Kidney tubule cell (primary cell): Measurements from ENCODE around the gene SEMA3A.
A peak's percentile ranks its signal among the peaks of the same experiment; 100 is the strongest.
"Not testable (repeated sequence)": the region's sequence is repeated elsewhere in the genome, so short reads cannot be mapped to it uniquely, and the experiment has no call there.

Experiments used
- DNase-seq: peaks from one replicate; pipeline ENCODE4 v3.0.0-alpha.2; 2018; ENCODE audit warnings: low spot score

The SEMA3A gene

DNA sequence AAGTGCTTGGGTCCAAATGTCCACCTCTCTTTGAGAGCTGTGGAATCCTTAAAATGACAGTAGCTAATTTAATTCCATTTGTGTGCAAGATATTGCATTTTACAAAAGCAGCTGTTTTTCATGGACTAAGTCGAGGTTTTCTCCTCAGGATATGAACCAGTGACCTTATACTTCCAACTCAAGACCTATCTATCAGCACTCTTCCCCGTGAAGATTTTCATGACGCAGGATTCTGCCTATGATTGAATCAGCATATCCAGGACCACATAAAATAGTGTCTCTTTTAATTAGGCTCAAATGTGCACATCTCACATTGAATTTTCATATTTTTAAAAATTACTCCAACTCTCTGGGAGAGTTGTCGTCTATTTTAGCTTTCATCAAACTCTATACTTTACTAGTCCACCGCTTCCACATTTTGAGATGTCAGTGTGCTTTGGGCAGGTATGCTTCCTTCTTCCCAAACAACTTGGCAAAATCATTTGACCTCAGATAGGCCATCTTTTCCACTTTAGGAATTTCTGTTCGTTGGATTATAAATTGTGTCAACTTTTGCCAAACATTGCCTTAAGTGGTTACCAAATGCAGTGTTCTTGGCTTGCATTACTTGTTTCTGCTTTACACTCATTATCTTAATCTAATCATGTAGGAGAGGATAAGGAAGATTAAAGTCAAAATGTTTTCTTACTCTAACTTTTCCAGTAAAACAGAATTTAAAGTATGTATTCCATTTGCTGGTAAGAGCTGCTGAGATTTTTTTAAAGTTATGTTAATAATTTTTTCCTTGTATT is 39.4 kb downstream of the SEMA3A start:
- DNase-seq, result no peak

DNA sequence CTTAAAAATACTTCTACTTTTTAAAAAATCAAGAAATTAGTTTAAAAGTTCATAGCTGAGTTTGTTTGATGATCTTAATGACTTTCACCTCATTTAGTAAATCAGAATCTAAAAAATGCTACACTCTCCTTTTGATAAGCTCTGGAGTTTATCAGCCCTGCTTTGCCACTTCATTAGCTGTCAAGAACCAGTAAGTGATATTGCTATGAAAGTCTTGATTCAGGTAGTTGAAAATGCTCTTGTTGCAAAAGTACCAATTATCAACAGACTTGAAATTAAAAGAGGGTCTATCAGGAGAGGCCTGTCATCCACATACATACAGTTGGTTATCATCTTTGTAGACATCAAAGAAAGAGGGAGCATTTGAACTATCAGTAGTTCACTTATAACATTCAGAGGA is 41.6 kb downstream of the SEMA3A start:
- DNase-seq, result no peak

DNA sequence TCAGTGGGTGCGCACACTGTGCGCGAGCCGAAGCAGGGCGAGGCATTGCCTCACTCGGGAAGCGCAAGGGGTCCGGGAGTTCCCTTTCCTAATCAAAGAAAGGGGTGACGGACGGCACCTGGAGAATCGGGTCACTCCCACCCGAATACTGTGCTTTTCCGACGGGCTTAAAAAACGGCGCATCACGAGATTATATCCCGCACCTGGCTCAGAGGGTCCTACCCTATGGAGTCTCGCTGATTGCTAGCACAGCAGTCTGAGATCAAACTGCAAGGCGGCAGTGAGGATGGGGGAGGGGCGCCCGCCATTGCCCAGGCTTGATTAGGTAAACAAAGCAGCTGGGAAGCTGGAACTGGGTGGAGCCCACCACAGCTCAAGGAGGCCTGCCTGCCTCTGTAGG is 44.2 kb downstream of the SEMA3A start:
- not testable (repeated sequence) for DNase-seq

DNA sequence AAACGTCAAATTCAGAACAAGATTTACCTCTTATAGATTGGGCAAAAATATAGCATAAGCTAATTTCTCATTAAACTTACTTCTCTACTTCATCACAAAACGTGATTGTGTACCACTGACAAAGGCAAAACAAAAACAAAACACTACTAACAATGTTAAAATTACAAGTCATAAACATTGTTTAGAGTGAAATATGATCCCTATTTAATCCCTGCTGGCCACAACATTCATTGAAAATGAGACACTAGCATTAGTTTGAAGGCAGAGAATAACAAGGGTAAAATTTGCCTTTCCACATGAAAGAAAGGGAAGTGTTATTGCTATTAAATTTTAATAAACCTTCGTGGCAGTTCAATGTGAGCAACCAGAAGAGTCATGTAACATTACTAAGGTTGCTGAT is 45.0 kb downstream of the SEMA3A start:
- no peak for DNase-seq

DNA sequence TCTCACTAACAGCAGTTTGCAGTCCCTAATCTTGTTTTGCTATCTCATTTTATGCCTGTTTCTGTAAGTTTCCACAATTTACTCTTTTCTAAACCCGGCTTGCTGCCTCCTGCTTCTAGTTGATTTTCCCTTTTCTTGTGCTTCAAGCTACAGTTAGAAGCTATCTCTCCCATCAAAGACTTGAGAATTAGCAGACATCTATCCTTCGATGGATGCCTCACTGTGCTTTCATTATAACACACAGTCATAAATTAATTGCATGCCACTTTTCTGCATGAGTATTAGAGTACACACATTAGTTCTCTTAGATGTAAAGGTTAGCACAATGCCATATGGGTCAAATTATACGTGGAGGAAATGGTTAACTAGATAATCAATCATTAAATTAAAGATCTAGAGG is 48.7 kb downstream of the SEMA3A start:
- DNase-seq, result no peak

DNA sequence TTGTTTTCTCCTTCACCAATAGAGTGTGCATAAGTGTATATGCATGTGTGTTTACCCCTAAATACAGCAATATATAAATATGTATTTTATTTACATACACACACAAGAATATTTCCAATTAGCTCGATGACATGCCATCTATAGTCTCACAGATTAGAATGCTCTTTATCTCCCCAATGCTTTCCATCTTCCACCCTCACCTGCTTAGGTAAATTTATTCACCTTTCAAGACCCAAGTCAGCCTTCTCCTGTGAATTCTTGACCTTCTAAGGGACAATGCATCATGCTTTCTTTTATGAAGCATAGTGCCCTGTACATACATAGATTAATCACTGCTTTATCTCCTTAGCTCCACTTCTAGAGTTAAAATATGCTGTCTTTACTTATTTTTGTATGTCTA is 49.7 kb downstream of the SEMA3A start:
- no peak for DNase-seq

DNA sequence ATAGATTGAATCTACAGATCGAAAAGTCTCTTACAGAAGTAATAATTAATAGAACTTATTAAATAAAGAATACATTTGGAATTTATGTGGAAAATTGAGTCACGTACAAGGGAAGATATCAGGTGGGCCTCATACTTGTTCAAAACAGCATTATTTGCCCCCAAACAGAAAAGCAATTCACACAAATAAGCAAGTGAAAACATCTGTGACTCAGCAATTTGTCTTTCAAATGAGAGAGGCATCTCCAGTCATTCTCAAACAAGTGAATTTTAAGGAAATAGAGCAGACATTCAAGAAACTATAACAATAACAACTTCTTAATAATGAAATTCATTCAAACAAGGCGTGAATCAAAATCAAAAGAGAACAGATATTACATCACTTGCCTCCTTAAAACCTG is 50.1 kb downstream of the SEMA3A start:
- no peak for DNase-seq

DNA sequence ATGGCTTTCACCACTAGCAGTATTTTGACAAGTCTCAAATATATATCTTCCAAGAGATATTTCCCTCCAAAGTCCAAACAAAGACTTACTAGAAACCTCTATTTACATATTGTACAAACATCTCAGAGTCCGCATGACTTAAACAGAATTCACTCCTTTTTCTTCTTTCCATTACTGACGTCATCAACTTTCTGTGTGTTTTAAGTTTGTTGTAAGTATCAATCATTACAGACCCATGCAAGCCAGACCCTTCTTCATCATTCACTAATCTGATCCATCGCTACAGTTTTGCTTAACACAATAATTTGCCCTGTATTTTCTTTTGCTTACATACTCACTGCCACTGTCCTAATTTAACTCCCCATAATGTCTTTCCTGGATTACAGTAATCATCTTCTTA is 51.9 kb downstream of the SEMA3A start:
- DNase-seq, result no peak

DNA sequence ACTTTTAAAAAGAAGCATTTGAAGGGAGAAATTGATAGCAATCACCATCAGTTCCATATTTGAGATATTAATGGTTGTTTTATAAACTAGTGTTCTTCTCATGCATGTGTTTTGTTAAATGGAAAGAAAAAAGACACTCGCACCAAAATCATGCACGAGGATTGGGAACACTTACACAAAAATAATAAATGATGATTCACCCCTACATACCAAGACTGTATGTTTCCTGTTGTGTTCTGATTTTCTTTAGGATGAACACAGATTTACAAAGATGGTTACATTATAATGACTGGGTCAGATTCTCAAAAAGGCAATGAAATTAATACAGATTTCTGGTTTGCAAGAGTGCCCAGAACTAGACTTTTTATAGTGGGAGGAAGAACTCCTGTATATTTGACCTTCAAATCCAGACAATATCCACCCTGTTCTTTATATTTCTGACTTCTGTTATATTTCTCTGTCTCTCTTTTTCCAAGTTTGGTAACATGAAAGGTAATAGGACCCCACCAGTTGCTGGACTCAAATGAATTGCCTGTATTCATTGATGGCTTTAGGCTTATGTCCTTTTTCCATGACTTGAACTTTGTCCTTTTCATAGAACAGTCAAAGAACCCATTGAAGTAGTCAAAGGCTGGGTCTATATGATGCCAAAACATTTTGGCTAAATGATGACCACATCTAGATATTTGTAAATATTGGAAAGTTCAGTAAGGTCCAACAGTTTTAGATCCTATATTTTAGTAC is 54.4 kb downstream of the SEMA3A start:
- DNase-seq, result no peak

DNA sequence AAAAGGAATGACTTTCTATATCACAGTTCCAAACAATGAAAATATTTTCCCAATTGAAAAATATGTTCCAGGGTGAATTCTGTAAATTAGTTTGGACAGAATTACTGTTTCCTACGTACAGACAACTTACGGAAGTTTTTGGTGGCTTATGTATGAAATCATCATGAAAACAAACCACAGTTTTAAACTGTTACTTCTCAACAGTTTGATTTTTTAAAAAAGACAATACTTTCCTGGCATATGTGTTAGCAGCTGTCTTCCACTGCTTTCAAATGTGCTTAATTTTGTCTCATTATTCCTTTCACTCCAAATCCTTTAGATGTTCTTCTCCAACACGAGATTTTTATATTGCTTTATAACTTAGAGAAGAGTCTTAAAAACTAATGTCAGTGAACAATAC is 56.2 kb downstream of the SEMA3A start:
- no peak for DNase-seq

DNA sequence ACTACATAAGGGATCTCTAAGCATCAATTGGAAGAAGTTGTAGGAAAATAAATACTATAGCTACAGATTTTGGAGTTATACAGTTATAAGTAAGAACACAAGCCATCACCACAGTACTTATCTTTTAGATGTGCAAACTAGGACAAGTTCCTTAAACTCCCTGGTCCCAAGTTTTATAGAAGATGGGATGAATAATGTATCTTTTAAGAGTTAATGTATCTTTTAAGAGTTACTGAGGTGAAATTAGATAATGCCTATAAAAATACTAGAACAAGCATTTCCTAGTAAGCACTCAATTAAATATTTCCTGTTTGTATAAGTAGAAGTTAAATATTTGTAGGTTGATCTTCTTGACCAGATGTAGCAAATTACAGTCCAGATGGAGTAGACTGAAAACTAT is 56.8 kb downstream of the SEMA3A start:
- DNase-seq, result no peak

DNA sequence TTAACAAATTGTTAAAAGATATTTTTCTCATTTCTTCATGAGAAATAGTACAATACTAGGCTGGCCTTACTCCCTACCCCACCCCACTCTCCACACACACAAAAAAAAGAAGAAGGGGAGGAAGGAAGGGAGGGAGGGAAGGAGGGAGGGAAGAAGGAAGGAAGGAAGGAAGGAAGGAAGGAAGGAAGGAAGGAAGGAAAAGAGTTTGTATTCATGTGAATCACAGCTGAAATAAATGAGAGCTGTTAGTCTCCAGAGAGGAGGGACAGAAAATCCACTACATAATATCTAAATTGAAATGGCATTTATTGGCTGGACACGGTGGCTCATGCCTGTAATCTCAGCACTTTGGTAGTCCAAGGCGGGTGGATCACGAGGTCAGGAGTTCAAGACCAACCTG is 57.8 kb downstream of the SEMA3A start:
- no peak for DNase-seq

DNA sequence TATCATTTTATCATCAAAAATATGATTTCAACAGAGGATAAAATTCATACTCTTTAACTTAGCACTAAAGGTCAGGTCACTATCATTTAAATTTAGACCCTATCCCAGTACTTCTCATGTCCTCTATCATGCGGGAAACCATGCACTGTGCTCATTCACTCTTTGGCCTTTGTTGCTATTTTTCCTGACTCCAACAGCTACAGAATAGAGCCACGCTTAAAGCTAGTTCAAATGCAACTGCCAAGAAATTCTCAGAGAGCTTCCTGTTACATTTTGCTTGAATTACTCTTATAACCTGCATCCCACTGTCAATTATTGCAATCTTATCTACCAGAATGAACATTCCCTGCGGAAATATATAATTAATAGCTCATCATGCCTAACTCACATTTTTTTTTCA is 58.3 kb downstream of the SEMA3A start:
- DNase-seq, result no peak

DNA sequence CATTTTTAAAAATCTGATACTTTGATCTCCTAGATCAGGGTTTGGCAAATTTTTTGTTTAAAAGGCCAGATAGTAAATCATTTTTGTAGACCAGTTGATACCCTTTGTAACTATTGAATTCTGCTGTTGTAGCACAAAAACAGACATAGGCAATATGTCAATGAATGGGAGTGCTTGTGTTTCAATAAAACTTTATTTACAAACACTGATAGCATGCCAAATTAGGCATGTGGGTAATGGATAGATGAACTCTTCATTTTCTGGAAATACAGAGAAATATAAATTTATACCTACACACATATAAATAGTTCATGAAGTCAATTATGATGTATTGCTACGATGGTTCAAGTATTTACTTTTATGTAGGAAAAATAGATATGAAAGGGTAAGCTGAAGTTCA is 60.4 kb downstream of the SEMA3A start:
- no peak for DNase-seq

DNA sequence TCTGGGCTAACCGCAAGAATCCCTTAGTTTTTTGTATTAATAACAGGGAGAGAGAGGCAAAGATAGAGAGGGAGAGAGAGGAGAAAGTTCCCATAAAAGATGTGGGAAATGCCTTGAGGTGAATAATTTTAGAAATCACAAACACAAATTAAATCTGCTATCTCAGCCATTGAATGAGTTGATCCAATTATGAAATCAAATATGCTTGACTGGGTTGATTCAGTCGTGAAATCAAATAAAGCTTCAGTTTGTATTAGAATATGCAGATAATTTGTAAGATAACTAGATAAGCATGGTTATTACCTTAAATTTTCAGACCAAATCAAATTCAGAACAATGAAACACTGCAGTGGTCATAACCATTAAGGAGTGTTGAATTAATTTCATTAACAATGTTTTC is 68.9 kb downstream of the SEMA3A start:
- DNase-seq, result no peak

DNA sequence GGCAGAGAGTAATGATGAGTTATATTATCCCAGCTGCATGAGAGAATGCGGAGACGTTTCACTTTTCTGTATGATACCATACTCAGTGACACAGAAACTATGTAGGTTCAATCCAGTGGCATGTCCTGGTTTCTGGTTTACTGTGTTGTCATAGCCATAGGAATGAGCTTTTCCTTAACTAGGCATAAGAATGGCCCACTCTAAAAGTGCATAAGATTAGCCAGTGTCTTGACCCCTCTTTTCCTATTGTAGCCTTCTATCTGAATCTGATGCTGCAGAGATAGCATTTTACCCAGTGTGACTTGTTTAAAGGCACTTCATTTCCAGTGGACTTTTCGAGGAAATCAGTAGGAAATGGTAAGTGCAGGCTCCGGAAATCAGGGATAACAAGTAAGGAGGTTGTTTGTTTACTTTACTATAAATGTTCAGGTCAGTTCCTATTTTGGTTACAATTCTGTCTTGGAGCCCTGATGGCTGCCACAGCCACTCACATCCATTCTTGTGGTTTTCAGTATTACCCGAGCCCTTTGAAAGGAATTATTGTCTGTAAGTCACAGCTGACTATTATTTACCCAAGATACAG is 70.5 kb downstream of the SEMA3A start:
- DNase-seq, result peak; percentile 18

DNA sequence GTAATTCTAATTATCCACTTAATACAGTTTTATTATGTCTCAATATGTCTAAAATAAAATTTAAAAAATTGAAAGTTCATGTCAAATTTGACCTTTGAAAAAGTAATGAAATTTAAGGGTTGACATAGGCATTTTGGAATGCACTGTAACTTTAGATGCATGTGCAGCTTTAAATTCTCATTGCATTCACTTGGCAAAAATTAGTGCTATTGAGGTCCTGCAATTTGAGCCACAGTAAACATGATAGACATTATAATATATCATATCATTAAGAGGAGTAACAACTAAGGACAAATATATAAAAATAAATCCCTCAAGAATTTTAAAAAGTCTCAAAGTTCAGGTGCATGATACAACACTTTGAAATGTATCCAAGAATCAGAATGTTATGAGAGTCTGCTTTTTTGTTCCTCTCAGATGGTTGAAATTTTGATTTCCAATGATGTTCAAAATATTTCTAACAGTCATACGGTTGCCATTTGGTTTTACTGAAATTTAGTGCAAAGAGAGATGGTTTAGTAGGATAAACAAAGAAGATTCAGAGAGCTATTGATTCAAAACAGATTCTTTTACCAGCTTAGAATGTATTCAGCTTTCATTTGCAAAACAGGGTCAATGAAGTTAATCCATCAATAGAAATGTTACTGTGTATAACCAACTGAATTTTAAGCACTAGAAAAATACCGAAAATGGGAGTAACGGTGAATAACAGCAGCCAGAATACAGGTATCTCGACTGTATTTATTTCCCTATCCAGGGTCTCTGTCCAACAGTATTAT is 71.8 kb downstream of the SEMA3A start:
- no peak for DNase-seq

DNA sequence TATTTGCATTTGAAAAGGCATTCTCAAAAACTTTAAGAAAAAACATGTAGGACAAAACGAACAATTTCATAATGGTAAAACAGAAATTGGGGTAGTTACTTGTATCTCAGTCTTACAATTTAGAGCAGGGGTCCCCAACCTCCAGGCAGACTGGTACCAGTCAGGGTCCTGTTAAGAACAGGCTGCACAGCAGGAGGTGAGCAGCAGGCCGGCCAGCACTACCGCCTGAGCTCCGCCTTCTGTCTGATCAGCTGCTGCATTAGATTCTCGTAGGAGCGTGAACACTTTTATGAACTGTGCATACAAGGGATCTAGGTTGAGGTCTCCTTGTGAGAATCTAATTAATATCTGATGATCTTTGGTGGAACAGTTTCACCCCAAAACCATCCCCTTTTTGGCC is 77.3 kb downstream of the SEMA3A start:
- no peak for DNase-seq

DNA sequence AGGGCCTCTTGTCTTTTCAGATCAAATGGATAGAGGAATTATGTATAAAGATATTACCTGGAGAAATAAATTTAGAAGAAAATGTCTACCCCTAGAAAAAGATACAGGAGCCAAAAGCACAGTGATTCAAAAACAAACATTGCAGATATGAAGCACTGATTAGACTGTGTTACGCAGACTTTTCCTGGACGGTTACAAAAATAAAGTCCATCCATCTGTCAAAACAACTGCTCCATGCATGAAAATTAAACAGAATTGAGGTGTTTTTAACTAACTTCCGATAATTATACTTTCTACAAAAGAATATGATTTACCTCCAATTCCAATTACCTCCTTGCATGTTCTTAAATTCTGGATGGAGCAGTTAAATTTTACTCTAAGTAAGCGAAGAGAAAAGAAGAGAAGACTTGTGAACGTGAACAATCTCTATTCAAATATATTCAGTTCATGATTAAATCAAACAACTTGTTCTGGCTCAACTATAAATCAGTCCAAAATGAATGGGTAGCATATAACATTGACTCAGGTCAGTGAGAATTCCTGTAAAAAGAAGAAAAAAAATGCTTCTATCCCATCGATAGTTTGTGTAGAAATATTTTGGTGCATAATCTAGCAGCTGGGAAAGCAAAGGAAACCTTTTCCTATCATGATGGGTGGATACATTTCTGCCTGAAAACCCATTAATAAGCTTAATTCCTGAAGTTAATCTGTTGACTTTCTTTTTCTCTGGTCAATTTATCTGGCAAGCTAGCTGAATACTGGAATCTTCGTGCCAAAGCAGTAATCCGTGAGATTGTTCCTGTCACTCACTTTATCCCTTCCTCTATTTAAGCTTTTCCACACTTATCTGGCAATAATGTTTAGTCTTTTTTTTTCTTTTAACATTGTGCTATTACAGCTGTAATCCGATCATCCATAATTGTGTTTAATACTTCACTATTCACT is 80.4 kb downstream of the SEMA3A start:
- no peak for DNase-seq

DNA sequence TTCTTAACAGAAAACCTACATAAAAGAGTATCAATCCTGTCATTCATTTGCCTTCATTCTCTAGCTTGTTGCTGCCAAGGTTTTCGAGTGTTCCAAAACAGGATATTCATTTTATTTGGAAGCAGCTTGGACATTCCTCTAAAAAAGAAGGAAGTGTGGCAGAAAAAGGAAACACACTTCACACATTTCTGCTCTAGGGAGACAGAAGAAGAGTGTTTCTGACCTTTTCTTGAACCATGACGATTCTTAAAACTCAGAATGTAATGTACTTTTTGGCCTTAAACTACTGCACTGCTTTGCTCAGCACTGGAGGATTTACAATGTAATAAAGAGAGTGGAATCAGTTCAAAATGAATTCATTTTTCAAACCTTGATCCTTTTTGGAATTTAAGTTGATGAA is 81.3 kb downstream of the SEMA3A start:
- no peak for DNase-seq

DNA sequence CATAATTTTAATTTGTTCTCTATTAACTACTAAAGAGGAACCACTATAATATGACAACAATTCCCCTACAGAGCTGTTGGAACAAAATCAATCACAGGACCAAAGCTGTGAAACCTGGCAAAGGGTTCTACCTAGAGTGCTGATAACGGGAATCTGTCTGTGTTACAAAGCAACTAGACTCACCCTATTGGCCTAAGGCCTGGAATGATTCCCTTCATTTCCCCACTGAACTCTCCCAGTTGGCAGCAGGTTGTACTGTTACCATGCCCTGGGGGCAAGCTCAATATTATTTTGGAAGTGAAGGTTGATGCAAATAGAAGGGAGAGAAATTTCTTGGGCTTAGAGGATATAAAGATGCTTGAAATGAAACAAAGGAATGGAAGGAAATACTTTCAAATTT is 81.8 kb downstream of the SEMA3A start:
- DNase-seq, result no peak

DNA sequence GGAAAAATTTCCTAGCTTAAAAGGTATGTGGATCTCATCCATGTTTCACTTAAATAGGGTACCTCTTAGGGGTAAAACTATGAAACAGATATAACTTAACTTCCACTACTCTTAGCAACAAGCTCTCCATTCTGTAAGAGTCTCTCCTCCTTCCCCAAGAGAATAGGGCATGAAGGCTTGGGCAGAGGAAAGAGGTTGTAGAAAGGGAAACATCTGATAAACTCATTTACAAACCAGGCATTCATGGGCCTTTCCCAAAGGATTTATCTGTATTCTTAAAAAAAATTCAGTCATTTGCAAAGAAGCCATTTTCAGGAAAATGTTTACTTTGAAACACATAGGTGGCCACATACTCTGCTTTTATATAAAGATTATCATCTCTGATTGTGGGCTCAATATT is 82.7 kb downstream of the SEMA3A start:
- DNase-seq, result no peak
